HEK293 (cell line): Measurements from ENCODE around the gene ARHGDIA.

ENCODE experiments used
- GLI2 ChIP-seq: fragments of 450-650 bp; formaldehyde crosslinking; IDR thresholded peaks from 2 replicates; pipeline ENCODE4; 2017; ENCODE audit warnings: missing biosample characterization, missing genetic modification characterization, low read depth, borderline replicate concordance
- HIC1 ChIP-seq: fragments of 450-650 bp; formaldehyde crosslinking; IDR thresholded peaks from 2 replicates; pipeline ENCODE4 v1.5.1; 2016; ENCODE audit warnings: missing biosample characterization, missing genetic modification characterization
- HOXD13 ChIP-seq: sonication (generic); formaldehyde crosslinking; IDR thresholded peaks from 2 replicates; pipeline ENCODE4 v1.8.0; 2022; ENCODE audit warnings: missing genetic modification reagents, borderline replicate concordance
- KLF1 ChIP-seq: fragments of 450-650 bp; formaldehyde crosslinking; IDR thresholded peaks from 2 replicates; pipeline ENCODE4 v1.5.1; 2016; ENCODE audit warnings: missing biosample characterization, missing genetic modification characterization
- PRDM1 ChIP-seq: fragments of 450-650 bp; formaldehyde crosslinking; IDR thresholded peaks from 2 replicates; pipeline ENCODE4; 2016; ENCODE audit warnings: missing biosample characterization, missing genetic modification characterization
- SP7 ChIP-seq: fragments of 450-650 bp; formaldehyde crosslinking; IDR thresholded peaks from 2 replicates; pipeline ENCODE4 v1.5.1; 2016; ENCODE audit warnings: missing biosample characterization, missing genetic modification characterization
- ZBTB11 ChIP-seq: fragments of 450-650 bp; formaldehyde crosslinking; conservative IDR thresholded peaks from 2 replicates; pipeline ENCODE4 v1.5.1; 2016; ENCODE audit warnings: low read depth, missing biosample characterization, missing genetic modification characterization
- ZBTB20 ChIP-seq: fragments of 450-650 bp; formaldehyde crosslinking; IDR thresholded peaks from 2 replicates; pipeline ENCODE4 v1.5.1; 2016; ENCODE audit warnings: missing biosample characterization, missing genetic modification characterization
- ZBTB49 ChIP-seq: fragments of 450-650 bp; formaldehyde crosslinking; IDR thresholded peaks from 2 replicates; pipeline ENCODE4 v1.5.1; 2016; ENCODE audit warnings: missing biosample characterization, missing genetic modification characterization, low read depth
- ZEB2 ChIP-seq: fragments of 450-650 bp; formaldehyde crosslinking; IDR thresholded peaks from 2 replicates; pipeline ENCODE4 v1.5.1; 2016; ENCODE audit warnings: missing biosample characterization, missing genetic modification characterization
- ZNF112 ChIP-seq: fragments of 450-650 bp; formaldehyde crosslinking; IDR thresholded peaks from 2 replicates; pipeline ENCODE4 v1.5.0; 2017; ENCODE audit warnings: missing biosample characterization, missing genetic modification characterization
- ZNF148 ChIP-seq: fragments of 450-650 bp; formaldehyde crosslinking; IDR thresholded peaks from 2 replicates; pipeline ENCODE4 v1.5.0; 2017; ENCODE audit warnings: missing biosample characterization, missing genetic modification characterization, borderline replicate concordance
- ZNF155 ChIP-seq: fragments of 450-650 bp; formaldehyde crosslinking; IDR thresholded peaks from 2 replicates; pipeline ENCODE4 v1.5.1; 2016; ENCODE audit warnings: missing biosample characterization, missing genetic modification characterization
- ZNF2 ChIP-seq: fragments of 450-650 bp; formaldehyde crosslinking; IDR thresholded peaks from 2 replicates; pipeline ENCODE4 v1.5.1; 2016; ENCODE audit warnings: missing biosample characterization, missing genetic modification characterization
- ZNF335 ChIP-seq: fragments of 450-650 bp; formaldehyde crosslinking; conservative IDR thresholded peaks from 2 replicates; pipeline ENCODE4 v1.5.1; 2016; ENCODE audit warnings: missing biosample characterization, missing genetic modification characterization
- ZNF366 ChIP-seq: fragments of 450-650 bp; formaldehyde crosslinking; conservative IDR thresholded peaks from 2 replicates; pipeline ENCODE4 v1.5.1; 2016; ENCODE audit warnings: missing biosample characterization, missing genetic modification characterization
- ZNF398 ChIP-seq: fragments of 450-650 bp; formaldehyde crosslinking; IDR thresholded peaks from 2 replicates; pipeline ENCODE4 v1.5.1; 2017; ENCODE audit warnings: missing biosample characterization, missing genetic modification characterization
- ZNF433 ChIP-seq: fragments of 450-650 bp; formaldehyde crosslinking; IDR thresholded peaks from 2 replicates; pipeline ENCODE4 v1.5.1; 2016; ENCODE audit warnings: missing biosample characterization, missing genetic modification characterization, low read depth
- ZNF558 ChIP-seq: fragments of 450-650 bp; formaldehyde crosslinking; IDR thresholded peaks from 2 replicates; pipeline ENCODE4 v1.5.1; 2016; ENCODE audit warnings: missing biosample characterization, missing genetic modification characterization
- ZNF580 ChIP-seq: fragments of 450-650 bp; formaldehyde crosslinking; IDR thresholded peaks from 2 replicates; pipeline ENCODE4 v1.5.1; 2016; ENCODE audit warnings: missing biosample characterization, missing genetic modification characterization
- ZNF629 ChIP-seq: fragments of 450-650 bp; formaldehyde crosslinking; IDR thresholded peaks from 2 replicates; pipeline ENCODE4 v1.5.1; 2017; ENCODE audit warnings: missing biosample characterization, missing genetic modification characterization
- ZNF692 ChIP-seq: fragments of 450-650 bp; formaldehyde crosslinking; IDR thresholded peaks from 2 replicates; pipeline ENCODE4 v1.5.1; 2016; ENCODE audit warnings: missing biosample characterization, missing genetic modification characterization
- ZNF768 ChIP-seq: fragments of 450-650 bp; formaldehyde crosslinking; IDR thresholded peaks from 2 replicates; pipeline ENCODE4 v1.5.1; 2018; ENCODE audit warnings: missing biosample characterization, mild to moderate bottlenecking, missing genetic modification characterization
- ZNF785 ChIP-seq: fragments of 450-650 bp; formaldehyde crosslinking; IDR thresholded peaks from 2 replicates; pipeline ENCODE4 v1.5.1; 2016; ENCODE audit warnings: missing biosample characterization, missing genetic modification characterization

Gene ARHGDIA

GRCh38 chr17:81871387-81872230, 472 bp upstream of the ARHGDIA start (continued):
- TF ChIP-seq ZNF112 (tag by site-specific recombination), result no peak
- no peak for TF ChIP-seq ZBTB49 (tag by site-specific recombination)
- no peak for TF ChIP-seq ZNF148 (tag by site-specific recombination)
- TF ChIP-seq ZNF433 (tag by site-specific recombination), result no peak
- peak; percentile 99 for TF ChIP-seq ZNF785 (tag by site-specific recombination)
- 0 out of 2 replicates have a peak, but pooled peaks have one; percentile 29 for TF ChIP-seq ZNF768 (tag by site-specific recombination)
- peak; percentile 37; the same call in 1 of the 2 replicates for TF ChIP-seq ZNF2 (tag by site-specific recombination)
- TF ChIP-seq ZNF366 (tag by site-specific recombination), result no peak
- TF ChIP-seq ZNF629 (tag by site-specific recombination), result peak; percentile 30; the same call in 1 of the 2 replicates
- no peak for TF ChIP-seq ZBTB20 (tag by site-specific recombination)
- TF ChIP-seq ZNF580 (tag by site-specific recombination), result peak; percentile 23; the same call in 1 of the 2 replicates
- peak; percentile 57 for TF ChIP-seq ZNF692 (tag by site-specific recombination)
- TF ChIP-seq HOXD13, result no peak
- peak; percentile 37; the same call in 1 of the 2 replicates for TF ChIP-seq HIC1
- TF ChIP-seq SP7, result peak; percentile 42
- peak; percentile 95 for TF ChIP-seq ZNF335
- TF ChIP-seq PRDM1 (tag by site-specific recombination), result no peak
- TF ChIP-seq ZBTB11 (tag by site-specific recombination), result peak; percentile 53; the same call in 1 of the 2 replicates
- peak; percentile 51; the same call in 1 of the 2 replicates for TF ChIP-seq ZNF398 (tag by site-specific recombination)
- TF ChIP-seq ZEB2 (tag by site-specific recombination), result peak; percentile 51; the same call in 1 of the 2 replicates
- TF ChIP-seq GLI2 (tag by site-specific recombination), result no peak; the same call in 1 of the 2 replicates
- no peak for TF ChIP-seq ZNF155 (tag by site-specific recombination)
- peak; percentile 70; the same call in 1 of the 2 replicates for TF ChIP-seq KLF1 (tag by site-specific recombination)
- no peak for TF ChIP-seq ZNF558
